Mammary epithelial cell (primary cell): ENCODE results near the gene CCNA2.

Experiments
- EZH2 ChIP-seq: IDR thresholded peaks from 2 replicates; pipeline ENCODE4 v1.6.1; 2012; ENCODE audit warnings: low read length, inconsistent platforms, borderline replicate concordance
- TF ChIP-seq, protein P1 (sequence below), 2 donors: IDR thresholded peaks in 1 of 2; conservative IDR thresholded peaks in 1 of 2; 2 replicates each; pipeline ENCODE4 v1.5.1; 2011 to 2012; ENCODE audit warnings: inconsistent platforms in 2 of 2, low read length in 2 of 2, mild to moderate bottlenecking in 2 of 2, control low read depth in 1 of 2, low read depth in 1 of 2; ENCODE audit not compliant: insufficient read depth in 1 of 2; ENCODE audit errors: extremely low read depth in 1 of 2

DNA sequence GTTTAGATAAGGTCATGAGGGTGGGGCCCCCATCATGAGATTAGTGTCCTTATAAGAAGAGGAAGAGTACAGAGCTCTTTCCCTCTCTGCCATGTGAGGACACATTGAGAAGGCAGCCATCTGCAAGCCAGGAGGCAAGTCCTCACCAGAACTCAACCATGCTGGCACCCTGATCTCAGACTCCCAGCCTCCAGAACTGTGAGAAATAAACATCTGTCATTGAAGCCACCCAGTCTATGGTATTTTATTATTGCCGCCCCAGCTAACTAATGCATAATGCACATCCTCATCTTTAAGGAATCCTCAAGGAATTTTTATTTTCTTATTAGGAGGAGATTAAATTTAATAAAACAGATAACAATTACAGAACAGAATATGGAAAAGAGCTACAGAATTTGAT, 39.3 kb downstream of the CCNA2 start:
- TF ChIP-seq, protein P1, sequence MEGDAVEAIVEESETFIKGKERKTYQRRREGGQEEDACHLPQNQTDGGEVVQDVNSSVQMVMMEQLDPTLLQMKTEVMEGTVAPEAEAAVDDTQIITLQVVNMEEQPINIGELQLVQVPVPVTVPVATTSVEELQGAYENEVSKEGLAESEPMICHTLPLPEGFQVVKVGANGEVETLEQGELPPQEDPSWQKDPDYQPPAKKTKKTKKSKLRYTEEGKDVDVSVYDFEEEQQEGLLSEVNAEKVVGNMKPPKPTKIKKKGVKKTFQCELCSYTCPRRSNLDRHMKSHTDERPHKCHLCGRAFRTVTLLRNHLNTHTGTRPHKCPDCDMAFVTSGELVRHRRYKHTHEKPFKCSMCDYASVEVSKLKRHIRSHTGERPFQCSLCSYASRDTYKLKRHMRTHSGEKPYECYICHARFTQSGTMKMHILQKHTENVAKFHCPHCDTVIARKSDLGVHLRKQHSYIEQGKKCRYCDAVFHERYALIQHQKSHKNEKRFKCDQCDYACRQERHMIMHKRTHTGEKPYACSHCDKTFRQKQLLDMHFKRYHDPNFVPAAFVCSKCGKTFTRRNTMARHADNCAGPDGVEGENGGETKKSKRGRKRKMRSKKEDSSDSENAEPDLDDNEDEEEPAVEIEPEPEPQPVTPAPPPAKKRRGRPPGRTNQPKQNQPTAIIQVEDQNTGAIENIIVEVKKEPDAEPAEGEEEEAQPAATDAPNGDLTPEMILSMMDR (conservative IDR thresholded peaks at IDR 0.05 in 1 of 2, IDR thresholded peaks at IDR 0.05 in 1 of 2; ENCODE audit: extremely low read depth in 1 of 2, insufficient read depth in 1 of 2, low read depth in 1 of 2, low read length in 2 of 2), result no peak
- no peak for TF ChIP-seq EZH2
